OCI-LY3 (cell line): Measurements from ENCODE around the gene ADIPOR2.

ENCODE experiments used
- EZH2phosphoT487 ChIP-seq: fragments of 200-600 bp; shearing (Covaris generic); IDR thresholded peaks from 2 replicates; pipeline ENCODE4 v1.6.1; 2018; ENCODE audit warnings: antibody characterized with exemption, mixed run types, low read depth
- TF ChIP-seq, protein P1 (sequence below): fragments of 200-600, 300-600 bp; sonication (generic); IDR thresholded peaks from 2 replicates; pipeline ENCODE4 v1.5.1; 2014; ENCODE audit warnings: antibody characterized with exemption, low read length, low read depth

DNA sequence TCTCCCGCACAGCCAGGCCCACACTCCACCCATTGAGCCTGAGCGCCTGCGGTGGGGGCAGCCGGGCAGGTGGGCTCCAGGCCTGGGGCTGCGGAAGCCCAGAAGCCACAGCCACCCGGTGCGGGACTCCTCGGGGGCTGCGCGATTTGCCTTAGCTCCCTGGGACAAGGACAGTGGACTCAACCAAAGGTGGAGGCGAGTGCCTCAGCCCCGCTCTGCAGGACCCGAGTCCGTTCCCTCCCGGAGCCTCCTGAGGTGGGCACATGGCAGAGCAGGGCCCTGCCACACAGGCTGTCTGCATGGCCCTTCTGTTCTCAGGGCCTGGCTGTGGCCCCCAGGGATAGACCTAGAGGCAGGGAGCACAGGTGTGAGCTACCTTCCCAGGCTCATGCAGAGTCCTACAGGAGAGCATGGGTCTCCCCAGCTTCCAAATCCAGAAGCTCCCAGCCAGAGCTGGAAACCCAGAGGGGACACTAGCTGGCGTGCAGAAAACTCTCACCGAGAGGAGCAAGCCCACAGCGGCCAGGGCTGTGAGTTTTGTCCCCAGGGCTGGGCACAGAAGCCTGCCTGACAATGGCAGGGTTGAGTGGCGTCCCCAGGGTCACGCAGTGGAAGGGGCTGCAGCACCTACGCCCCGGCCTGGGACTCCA is 107.2 kb downstream of the ADIPOR2 start:
- TF ChIP-seq, protein P1, sequence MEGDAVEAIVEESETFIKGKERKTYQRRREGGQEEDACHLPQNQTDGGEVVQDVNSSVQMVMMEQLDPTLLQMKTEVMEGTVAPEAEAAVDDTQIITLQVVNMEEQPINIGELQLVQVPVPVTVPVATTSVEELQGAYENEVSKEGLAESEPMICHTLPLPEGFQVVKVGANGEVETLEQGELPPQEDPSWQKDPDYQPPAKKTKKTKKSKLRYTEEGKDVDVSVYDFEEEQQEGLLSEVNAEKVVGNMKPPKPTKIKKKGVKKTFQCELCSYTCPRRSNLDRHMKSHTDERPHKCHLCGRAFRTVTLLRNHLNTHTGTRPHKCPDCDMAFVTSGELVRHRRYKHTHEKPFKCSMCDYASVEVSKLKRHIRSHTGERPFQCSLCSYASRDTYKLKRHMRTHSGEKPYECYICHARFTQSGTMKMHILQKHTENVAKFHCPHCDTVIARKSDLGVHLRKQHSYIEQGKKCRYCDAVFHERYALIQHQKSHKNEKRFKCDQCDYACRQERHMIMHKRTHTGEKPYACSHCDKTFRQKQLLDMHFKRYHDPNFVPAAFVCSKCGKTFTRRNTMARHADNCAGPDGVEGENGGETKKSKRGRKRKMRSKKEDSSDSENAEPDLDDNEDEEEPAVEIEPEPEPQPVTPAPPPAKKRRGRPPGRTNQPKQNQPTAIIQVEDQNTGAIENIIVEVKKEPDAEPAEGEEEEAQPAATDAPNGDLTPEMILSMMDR: no peak
- TF ChIP-seq EZH2phosphoT487: no peak
